ENCODE measurements around the gene TNFRSF13B.
"Not testable (repeated sequence)": the region's sequence is repeated elsewhere in the genome, so short reads cannot be mapped to it uniquely, and the experiment has no call there.

Gene TNFRSF13B

DNA sequence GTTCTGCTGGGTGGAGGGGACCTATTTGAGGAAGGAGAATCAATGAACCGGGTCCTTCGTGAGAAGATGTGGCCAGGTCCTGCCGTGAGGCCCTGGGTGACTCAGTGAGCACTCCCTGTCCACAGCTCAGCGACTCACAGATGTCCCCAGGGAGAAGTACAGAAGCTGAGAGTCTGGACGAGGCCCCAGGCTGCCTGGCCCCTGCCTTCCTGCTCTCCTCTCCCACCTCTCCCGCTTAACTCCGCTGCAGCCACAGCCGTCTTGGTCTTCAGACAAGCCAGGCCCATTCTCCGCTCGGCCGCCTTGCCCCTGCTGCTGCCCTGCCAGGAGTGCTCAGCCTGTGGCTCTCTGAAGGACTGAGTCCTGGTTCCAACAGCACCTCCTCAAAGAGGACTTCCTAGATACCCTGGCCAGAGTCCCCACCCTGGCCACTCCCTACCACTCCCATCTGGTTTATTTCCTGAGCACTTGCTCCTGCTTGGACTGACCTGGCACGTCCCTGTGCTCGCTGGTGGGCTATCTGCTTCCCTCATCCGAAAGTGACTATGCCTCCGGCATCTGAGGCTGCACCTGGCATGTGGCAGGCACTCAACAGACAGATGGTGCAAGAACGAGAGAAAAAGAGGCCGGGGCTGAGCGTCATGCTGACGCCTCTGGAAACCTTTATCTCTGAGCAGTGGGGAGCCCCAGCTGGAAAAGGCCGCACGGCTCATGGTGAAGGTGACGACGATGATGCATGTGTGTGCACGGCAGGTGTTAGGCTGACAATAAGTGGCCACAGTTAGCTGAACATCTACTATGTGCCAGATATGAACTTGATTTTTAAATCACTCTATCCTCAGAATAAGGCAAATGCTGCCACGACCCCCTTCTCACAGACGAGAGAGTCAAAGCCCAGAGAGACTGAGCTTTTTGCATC lies 9.2 kb upstream of the TNFRSF13B start:
- no peak for DNase-seq

GRCh38 chr17:16980061-16980460 lies 8.1 kb upstream of the TNFRSF13B start:
- no peak for DNase-seq

GRCh38 chr17:16979237-16979823 lies 7.4 kb upstream of the TNFRSF13B start:
- DNase-seq: not testable (repeated sequence)

- no peak for DNase-seq
Observed at GRCh38 chr17:16977932-16978331, 6.0 kb upstream of the TNFRSF13B start.

- no peak for DNase-seq
Observed at GRCh38 chr17:16976725-16977550, 5.0 kb upstream of the TNFRSF13B start.

DNA sequence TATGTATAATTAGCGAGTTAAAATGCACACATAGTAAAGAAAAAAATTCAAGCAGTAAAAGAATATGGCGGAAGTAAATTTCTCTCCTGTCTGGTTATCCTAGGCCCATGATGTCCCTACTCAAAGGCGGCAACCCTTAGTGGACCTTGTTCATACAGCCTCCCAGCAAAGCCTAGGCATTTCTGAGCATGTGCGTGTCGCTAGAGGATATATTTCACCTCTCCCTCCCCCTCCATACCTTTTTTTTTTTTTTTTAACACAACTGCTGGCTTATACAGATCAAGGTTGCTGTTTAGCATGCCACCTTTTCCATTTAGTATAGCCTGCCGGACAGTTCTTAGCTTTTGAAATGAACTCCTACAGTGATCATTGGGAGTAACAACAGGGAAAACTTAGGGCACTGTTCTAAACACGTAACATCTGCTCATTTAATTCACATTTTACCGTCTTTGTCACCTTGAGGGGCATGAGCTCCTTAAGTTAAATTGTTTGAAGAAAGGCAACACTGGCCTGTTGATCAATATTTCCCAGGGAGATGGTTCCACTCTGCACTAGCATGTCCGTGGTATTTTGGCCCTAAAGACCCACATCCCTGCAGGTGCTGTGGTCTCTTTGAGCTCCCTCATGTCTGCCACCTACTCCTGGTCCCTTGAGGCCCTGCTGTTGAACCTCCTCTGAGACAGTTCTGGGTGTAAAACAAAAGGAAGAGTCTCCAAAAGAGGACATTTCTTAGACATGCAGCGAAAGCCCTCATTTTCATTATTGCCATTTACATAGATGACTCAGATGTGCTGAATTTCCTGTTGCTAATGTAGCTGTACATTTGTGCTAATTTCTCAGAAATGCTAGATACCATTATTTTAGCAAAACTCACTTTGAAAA lies 4.1 kb upstream of the TNFRSF13B start:
- DNase-seq: no peak

- no peak for DNase-seq
Observed at GRCh38 chr17:16975277-16975651, 3.3 kb upstream of the TNFRSF13B start.

- no peak for DNase-seq
Observed at GRCh38 chr17:16974569-16975276, 2.8 kb upstream of the TNFRSF13B start.

- no peak for DNase-seq
Observed at GRCh38 chr17:16973760-16974540, 2.0 kb upstream of the TNFRSF13B start.

DNA sequence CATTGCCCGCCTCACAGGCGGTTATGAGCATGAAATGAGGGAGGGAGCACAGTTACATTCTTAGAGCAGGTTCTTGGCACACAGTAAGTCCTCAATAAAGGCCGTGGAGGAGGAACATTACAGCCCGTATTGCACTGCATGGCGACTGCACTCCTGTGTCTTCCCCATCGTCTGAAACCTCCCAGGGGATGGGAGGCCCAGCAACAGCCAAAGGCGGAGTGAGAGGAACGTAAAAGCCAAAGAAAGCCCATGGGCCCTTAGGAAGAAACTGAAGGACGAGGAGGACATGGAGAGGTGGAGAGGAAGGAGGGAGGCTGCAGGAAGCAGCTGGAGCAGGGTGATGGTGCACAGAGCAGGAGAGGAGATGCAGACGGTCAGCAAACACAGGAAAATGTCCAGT lies 1.1 kb upstream of the TNFRSF13B start:
- DNase-seq: not testable (repeated sequence)

- DNase-seq: no peak
Observed at GRCh38 chr17:16972346-16972745, 428 bp upstream of the TNFRSF13B start.

DNA sequence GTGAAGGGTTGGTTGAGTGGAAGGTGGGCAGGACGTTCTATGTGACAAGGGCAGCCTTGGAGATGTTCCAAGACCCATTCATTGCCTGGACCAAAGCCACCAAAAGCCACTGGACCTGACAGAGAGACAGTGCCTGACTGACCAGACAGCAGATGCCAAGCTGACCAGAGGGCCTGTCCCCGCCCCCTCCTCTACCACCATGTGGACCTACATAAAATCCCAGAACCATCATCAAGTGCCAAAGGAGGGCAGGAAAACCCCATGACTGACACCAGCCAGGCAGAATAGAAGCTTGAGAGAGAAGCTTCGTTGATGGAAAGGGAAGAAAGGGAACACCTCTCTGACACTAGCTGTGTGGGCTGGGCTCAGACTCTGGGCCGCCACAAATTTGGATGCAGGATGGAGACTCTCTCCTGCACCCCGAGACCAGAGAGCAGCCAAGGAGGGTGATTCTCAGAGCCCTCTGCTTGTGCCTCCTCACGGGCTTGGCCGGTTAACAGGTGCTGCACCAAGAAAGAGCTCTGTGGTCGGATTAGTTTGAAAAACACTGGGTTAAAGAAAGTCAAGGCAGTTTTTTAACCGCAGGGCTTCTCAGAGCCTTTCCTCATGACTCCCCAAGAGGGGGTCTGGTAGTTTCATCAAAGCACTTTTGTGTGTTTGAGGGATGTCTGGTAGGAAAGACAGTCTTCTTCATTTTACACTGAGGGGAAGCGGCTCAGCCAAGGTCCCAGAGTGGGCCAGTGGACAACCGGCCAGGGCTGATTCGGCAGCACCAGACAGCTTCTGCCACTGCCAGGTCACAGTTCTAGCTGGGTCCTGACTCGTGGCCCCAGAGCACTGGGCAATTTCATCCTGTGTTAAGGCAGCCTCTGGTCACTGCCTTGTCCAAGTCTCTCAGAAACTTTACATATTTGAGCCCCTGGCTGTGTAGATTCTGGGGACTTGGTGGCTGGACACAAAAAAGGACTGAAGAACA lies 1.7 kb downstream of the TNFRSF13B start:
- no peak for DNase-seq

- DNase-seq: no peak
Observed at GRCh38 chr17:16968786-16969185, 3.1 kb downstream of the TNFRSF13B start.

- no peak for DNase-seq
Observed at GRCh38 chr17:16962804-16963203, 9.1 kb downstream of the TNFRSF13B start.

DNA sequence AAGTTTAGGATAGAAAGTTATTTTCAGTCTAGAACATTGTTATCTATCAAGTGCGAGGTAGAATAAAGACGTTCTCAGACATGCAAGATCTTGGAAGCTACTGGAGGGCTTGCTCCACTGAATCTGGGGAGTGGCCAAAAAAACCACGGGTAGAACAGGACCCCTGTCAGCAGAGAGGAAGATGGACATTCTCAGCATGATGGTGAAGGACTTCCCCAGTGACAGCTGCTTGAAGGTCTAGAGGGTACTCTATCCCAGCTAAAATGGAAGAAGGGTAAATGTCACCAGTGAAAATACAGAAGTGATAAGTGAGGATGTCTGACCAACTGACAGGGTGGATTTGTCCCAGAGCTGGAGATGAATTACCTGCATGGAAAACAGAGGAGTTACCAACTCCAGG lies 10.1 kb downstream of the TNFRSF13B start:
- no peak for DNase-seq

DNA sequence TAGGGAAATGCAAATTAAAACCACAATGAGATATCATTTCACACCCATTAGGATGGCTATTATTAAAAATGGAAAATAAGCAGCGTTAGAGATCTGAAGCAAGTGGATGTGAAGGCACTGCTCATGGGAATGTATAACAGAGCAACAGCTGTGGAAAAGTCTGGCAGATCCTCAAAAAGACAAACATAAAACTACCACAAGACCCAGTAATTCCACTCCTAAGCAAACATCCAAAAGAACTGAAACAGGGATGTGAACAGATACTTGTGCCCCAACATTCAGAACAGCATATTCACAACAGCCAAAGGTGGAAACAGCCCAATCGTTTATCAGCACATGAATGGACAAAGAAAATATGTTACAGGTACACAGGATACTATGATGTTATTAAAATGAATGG lies 10.9 kb downstream of the TNFRSF13B start:
- DNase-seq: not testable (repeated sequence)

DNA sequence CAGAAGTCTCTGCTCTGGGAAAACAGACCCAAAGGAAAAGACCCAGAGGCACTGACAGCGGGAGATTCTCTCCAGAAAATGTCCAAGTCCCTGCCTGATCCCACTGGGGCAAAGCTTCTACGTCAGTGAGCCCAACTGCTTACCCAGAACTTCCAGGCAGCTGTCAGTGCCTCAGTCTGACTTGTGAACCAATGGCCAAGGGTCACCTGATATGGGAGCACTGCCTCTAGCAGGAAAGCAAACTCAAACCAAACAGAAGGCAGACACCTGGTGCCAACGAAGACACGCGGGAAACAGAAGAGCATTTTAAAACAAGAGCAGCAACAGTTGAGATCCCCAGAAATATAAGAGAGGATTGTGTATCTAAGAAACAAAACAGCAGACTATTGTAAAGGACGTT lies 16.9 kb downstream of the TNFRSF13B start:
- DNase-seq: not testable (repeated sequence)

- no peak for DNase-seq
Observed at GRCh38 chr17:16954521-16954920, 17.4 kb downstream of the TNFRSF13B start.

DNA sequence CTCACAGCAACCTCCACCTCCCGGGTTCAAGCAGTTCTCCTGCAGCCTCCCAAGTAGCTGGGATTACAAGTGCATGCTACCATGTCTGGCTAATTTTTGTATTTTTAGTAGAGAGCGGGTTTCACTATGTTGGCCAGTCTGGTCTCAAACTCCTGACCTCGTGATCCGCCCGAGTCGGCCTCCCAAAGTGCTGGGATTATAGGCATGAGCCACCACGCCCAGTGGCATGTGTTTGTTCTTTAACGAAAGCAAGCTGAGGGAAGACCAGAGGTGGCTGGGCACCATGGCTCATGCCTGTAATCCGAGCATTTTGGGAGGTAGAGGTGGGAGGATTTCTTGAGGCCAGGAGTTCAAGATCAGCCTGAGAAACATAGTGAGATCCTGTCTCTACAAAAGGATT lies 18.1 kb downstream of the TNFRSF13B start:
- no peak for DNase-seq

DNA sequence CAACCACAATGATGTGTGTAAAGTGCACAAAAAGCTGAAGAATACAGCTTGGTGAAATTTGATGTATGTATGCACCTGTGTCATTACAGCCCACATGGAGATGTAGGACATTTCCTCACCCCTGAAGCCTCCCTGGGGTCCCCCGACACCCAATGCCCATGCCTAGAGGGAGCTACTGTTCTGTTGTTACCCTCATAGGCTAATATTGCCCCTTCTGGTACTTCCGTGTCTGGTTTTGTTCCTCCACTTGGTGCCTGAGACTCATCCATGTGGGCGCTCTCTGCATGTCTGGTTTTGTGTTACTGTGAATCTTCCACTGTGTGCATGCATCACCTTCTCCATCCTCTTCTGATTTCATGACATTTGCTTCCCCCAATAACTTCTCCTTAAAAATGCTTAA lies 18.6 kb downstream of the TNFRSF13B start:
- no peak for DNase-seq

Data from NCI-H1417 treated with DMSO at 0.1 percent for 48 hours (cell line).